Activated effector memory CD4-positive, alpha-beta T cell treated with Interleukin-2 at 50 U/mL for 16 hours (primary cell): ENCODE measurements around the gene TNFRSF14.

Experiments used
- DNase-seq: peaks from one replicate; pipeline ENCODE4 v3.0.0-alpha.2; 2020

Gene TNFRSF14

DNA sequence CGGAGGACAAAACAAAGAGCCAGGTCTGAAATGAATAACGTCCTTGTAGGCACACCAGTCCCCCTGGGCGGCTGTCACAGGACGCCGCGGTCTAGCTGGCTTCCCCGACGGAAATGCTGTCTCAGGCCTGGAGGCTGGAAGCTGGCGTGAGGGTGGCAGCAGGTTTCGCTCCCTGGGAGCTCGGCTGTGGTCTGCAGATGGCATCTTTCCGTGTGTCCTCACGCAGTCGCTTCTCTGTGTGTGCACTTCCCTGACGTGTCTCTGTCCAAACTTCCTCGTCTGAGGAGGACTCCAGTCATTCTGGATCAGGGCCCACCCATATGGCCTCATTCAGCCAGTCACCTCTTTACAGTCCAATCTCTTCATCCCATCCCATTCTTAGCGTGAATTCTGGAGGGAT lies 14.2 kb downstream of the TNFRSF14 start:
- DNase-seq, result no peak

- DNase-seq, result no peak
These were observed 15.2 kb downstream of the TNFRSF14 start for GRCh38 chr1:2571348-2571747.

DNA sequence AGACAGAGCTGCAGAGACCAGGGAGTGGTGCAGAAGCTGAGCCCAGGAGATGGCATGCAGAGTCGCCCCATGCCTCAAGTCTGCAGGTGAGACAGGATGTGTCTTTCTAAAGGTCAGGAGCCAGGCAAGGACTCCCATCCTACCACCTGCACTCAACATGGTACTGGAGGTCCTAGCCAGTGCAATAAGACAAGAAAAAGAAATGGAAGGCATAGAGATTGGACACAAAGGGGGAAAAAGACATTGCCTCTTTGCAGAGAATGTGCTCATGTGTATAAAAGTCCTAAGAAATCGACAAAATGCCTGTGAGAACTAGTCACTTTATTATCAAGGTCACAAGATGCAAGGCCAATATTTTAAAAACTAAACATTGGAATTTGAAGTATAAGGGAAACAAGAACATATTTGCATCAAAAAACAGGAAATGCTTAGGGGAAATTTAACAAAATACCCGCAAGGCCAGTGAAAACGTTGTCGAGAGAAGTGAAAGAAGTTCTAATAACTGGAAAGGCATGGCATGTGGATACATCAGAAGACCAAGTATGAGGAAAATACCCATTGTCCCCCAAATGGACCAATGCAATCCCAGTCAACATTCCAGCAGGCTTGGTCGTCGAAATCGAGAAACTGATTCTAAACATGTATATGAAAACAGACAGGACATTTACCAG lies 17.2 kb downstream of the TNFRSF14 start:
- DNase-seq, result no peak

DNA sequence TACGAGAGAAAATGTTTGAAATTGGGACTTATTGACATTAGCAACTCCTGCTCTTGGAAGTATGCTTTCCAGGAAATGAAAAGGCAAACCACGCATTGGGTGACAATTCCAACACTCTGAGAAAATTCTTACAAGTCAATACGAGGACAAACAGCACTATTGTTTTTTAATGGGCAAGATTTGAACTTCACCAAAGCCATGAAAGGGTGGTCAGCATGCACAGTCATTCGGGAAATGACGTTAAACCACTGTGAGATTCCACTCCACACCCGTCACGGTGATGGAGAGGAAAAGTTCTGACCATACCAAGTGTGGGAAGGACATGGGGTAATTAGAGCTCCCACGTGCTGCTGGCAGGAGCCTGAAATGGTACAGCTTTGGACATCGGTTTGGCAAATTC lies 18.2 kb downstream of the TNFRSF14 start:
- no peak for DNase-seq

DNA sequence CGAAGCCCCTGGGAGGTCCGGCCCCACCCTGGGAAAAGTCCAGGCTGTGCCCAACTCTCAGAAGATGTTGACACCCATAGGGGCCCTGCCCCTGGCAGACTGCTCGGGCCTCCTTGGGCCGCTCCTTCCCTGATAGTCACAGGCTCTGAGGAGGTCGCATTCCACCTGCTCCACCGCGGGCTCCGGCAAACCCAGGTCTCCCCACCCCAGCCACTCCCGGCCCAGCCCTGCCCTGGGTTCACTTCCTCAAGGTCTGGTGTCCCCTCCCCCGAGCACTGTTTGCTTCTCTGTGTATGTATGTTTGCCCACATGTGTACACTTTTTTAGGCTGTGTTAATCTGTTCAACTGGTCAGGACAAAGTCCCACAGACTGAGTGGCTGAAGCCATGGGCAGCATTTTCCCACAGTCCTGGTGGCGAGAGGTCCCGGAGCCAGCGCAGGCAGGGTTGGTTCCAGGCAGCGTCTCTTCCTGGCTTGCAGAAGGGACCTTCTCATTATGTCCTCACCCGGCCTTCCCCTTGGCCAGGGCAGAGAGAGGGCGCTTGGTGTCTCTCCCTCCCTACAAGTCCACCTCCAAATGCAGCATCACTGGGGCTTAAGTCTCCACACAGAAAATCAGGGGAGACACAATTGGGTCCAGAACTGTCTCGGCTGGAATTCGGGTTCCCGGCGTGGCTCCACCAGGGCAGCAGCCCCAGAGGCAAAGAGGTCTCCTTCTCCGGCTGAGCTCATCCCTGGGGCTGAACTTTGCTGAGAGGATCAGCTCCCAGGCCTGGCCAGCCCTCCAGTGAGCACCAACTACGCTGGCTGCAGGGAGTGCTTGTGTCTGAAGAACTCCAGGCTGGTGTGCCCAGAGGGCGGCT lies 19.9 kb downstream of the TNFRSF14 start:
- DNase-seq, result no peak

GRCh38 chr1:2577565-2578075 lies 21.4 kb downstream of the TNFRSF14 start:
- DNase-seq, result peak; percentile 27

- DNase-seq, result no peak
These were observed 22.6 kb downstream of the TNFRSF14 start for GRCh38 chr1:2578758-2579118.

DNA sequence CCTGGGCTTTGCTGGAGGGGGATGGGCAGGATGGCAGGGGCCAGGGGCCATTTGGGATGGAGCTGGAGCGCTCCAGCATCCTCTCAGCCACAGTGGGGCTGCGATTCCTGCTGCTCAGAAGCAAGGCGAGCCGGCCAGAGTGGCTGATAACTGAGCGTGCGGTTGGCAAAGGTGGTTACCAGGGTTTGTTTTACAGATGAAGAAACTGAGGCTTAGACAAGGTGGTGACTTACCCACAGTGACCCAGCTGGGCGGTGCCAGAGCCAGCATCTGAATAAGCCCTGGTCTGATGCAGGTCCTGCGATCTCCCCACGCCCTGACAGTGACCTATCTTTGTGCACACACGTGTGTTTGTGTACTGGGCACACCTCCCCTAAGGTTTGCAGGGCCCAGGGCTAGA lies 24.5 kb downstream of the TNFRSF14 start:
- no peak for DNase-seq

GRCh38 chr1:2582391-2582790 lies 26.2 kb downstream of the TNFRSF14 start:
- no peak for DNase-seq

- DNase-seq, result no peak
These were observed 27.2 kb downstream of the TNFRSF14 start for GRCh38 chr1:2583331-2583791.

- DNase-seq, result no peak
These were observed 27.7 kb downstream of the TNFRSF14 start for GRCh38 chr1:2583871-2584351.

- DNase-seq, result no peak
These were observed 28.6 kb downstream of the TNFRSF14 start for GRCh38 chr1:2584686-2585317.

DNA sequence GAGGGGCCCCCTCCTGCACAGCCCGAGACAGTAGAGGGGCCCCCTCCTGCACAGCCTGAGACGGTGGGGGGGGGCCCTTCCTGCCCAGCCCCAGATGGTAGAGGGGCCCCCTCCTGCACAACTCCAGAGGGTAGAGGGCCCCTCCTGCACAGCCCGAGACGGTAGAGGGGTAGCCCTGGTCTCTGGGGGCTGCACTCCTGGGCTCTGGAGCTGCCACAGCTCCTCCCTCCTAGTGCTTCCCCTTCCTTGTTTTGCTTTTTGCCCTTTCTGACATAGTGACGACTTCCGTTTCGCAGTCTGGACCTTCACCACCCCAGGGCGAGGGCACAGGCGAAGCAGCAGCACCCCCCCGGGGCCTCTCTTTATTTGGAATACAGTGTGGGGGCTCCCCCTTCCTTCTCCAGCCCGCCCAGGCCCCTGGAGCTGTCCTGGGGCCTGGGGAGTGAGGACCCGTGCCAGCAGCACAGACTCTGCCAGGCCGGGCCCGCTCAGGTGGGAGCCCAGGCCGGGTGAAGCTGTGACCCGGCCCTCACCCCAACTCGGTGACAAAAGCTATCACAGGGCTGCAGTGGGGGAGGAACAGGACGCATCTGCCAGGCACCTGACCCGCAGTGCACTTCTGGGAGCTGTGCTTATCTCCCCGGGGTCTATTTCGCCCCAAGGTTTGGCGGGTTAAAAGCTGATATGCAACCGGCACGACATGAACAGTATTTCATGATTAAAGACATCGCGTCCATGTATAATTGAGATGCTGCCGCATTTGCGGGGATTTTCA lies 29.3 kb downstream of the TNFRSF14 start:
- peak; percentile 63 for DNase-seq

GRCh38 chr1:2586154-2587070 lies 30.2 kb downstream of the TNFRSF14 start, which contains the start of gene PRXL2B:
Gene PRXL2B (plus strand): TSS chr1:2586777. CDS start chr1:2586886, 109 bp downstream.
- peak; percentile 95 for DNase-seq

GRCh38 chr1:2587071-2587859 lies 31.1 kb downstream of the TNFRSF14 start:
- no peak for DNase-seq

- DNase-seq, result no peak
These were observed 31.8 kb downstream of the TNFRSF14 start for GRCh38 chr1:2587860-2588571.

DNA sequence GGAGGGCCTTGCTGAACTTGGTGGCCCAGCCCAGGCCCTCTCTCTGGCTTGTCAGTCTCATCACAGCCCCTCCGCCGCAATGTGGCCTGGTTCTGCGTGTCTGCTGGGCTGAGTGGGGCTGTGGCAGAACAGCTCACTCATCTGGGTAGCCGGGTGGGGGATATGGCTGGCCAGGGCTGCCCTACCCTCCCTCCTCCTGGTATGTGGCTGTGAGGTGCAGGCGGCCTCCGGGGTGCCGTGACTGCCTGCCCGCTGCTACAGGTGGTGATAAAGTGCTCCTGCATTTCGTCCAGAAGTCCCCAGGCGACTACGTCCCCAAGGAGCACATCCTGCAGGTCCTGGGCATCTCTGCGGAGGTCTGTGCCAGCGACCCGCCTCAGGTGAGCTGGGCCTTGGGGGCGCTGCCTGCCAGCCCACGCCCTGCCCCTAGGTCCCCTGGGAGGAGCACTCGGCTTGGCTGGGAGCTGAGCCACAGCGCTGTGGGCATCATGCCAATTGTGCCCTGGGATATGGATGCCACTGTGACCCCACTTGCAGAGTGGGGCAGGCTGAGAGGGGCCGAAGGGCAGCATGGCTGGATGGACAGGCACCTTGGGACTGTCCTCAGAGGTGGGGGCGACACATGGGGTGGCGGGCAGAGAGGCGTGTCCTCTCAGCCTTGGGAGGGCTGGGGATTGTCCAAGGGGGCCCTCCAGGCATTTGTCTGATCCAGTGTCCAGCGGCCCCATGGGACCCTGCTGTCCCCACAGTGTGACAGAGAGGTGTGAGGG lies 32.7 kb downstream of the TNFRSF14 start:
- no peak for DNase-seq

DNA sequence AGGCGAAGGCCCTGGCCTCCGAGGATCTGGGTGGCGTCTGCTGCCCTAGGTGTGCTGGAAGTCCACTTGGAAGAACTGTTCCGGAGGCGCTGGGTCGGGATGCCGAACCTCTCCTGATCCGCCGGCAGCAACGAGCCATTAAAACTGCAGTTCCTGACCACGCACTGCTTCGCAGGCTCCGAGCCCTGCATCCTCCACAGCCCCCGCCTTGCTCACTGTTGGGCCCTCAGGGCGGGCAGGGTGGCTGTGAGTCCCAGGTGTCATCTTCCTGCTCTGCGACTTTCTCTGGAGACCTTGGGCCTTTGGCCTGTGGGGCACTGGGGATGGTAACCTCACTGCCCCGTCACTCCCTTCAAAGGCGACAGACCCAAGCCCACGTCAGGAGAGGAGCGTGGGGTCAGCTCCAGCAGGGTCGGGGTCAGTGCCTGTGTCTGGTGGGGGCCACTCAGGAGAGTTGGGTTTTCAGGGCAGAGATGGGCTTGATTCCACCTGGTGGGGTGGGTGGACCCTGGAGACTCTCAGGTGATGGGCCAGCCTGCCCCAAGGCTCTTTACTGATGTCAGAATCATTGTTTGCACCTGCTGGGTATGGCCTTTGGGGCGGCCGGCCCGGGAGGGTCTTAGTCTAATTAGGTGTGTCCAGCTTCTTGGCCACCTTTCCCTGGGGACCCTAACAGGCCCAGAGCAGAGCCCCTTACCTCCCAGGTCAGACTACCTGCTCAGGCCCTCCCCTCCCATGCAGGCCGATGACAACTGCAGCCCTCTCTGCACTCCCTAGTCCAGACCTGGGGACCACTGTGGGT lies 33.5 kb downstream of the TNFRSF14 start:
- DNase-seq, result no peak
